ENCODE data around the gene HINT2.

DNA sequence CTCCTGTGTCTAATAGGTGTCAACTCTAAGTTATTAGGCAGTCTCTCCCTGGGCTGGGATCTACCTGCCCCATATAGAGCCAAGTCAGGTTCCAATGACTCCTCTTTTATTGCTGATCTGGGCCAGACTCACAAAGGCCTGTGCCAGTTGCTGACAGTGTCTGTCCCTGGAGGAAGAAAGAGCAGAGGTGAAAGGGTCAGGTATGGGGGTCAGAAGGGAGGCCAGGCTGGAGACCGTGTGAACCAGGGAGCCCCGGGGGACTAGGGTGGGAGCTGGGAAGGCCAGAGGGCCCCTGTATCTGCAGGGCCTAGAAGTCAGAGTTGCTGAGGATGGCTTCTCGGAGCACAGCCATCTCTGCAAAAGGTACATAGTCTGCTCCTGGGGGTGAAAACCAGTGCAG, 3.5 kb upstream of the HINT2 start:
- no peak for TF ChIP-seq ZNF274 (IDR thresholded peaks at IDR 0.05; ENCODE audit: low read depth, low read length)
- no peak for TF ChIP-seq SUZ12 (IDR thresholded peaks at IDR 0.05; ENCODE audit: extremely low read depth, insufficient read depth, insufficient read length)

Data from NT2/D1 (cell line).